ENCODE results near the gene PLEK.

GRCh38 chr2:68377137-68377780, 12.2 kb downstream of the PLEK start:
- TF ChIP-seq, protein P1, sequence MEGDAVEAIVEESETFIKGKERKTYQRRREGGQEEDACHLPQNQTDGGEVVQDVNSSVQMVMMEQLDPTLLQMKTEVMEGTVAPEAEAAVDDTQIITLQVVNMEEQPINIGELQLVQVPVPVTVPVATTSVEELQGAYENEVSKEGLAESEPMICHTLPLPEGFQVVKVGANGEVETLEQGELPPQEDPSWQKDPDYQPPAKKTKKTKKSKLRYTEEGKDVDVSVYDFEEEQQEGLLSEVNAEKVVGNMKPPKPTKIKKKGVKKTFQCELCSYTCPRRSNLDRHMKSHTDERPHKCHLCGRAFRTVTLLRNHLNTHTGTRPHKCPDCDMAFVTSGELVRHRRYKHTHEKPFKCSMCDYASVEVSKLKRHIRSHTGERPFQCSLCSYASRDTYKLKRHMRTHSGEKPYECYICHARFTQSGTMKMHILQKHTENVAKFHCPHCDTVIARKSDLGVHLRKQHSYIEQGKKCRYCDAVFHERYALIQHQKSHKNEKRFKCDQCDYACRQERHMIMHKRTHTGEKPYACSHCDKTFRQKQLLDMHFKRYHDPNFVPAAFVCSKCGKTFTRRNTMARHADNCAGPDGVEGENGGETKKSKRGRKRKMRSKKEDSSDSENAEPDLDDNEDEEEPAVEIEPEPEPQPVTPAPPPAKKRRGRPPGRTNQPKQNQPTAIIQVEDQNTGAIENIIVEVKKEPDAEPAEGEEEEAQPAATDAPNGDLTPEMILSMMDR (IDR thresholded peaks at IDR 0.05 in 4 of 5, conservative IDR thresholded peaks at IDR 0.05 in 1 of 5): no peak
- no peak for TF ChIP-seq POLR2A (IDR thresholded peaks at IDR 0.05)
